Measurements from ENCODE around the gene FSD2. TPM values are rescaled to one million over a fixed set of nuclear protein-coding genes. Genes with fewer than 3 reads are reported as not detected.

Gene FSD2
- total and polyA plus RNA-seq, 9 of the 15 experiments (the other 6 are each of a cell fraction or from before 2014, with no cell fraction given) = 0.01 to 0.06 TPM; not detected in 7

DNA sequence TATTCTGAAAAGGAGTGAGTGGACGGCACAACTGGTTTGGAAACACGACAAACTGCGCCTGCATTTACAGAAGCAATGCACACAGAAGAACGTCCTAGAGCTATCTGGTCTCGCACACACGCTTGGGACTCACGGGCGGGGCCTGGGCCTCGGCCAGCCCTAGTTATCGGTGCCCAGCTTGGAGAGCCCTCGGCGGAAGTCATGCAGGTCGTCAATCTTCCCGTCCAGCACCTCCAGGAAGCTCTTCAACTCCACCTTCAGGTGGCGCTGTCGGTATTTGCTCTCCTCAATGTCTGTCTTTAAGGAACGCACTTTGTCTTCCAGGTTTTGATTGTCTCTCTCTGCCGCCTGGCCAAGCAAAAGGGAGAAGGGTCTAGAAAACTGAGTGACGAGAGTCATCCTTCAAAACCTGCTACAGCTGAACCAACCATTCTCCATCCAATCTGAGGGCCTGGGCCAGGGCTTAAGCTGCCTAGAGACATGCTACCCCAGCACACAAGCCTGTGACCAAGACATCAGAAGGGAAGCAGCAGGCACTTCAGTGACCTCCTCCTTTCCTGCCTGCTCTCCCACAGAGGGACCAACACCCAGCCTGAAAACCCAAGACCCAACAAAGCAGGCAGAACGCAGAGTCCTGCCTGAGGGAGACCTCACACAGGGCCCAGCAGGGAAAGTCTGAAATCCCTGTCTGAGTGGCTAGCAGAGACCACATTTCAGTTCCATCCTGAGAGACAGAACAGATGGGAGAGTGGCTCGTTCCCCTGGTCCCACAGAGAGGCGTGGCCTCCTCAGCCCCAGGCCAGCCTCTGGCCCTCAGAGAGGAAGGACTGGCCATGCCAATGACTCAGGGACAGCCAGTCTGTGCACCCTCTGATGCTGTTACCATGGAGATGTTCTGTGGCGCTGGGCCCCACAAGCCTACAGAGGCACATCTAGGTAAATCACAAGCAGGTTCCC, 44.0 kb upstream of the FSD2 start (continued):
- TF ChIP-seq, protein P1, sequence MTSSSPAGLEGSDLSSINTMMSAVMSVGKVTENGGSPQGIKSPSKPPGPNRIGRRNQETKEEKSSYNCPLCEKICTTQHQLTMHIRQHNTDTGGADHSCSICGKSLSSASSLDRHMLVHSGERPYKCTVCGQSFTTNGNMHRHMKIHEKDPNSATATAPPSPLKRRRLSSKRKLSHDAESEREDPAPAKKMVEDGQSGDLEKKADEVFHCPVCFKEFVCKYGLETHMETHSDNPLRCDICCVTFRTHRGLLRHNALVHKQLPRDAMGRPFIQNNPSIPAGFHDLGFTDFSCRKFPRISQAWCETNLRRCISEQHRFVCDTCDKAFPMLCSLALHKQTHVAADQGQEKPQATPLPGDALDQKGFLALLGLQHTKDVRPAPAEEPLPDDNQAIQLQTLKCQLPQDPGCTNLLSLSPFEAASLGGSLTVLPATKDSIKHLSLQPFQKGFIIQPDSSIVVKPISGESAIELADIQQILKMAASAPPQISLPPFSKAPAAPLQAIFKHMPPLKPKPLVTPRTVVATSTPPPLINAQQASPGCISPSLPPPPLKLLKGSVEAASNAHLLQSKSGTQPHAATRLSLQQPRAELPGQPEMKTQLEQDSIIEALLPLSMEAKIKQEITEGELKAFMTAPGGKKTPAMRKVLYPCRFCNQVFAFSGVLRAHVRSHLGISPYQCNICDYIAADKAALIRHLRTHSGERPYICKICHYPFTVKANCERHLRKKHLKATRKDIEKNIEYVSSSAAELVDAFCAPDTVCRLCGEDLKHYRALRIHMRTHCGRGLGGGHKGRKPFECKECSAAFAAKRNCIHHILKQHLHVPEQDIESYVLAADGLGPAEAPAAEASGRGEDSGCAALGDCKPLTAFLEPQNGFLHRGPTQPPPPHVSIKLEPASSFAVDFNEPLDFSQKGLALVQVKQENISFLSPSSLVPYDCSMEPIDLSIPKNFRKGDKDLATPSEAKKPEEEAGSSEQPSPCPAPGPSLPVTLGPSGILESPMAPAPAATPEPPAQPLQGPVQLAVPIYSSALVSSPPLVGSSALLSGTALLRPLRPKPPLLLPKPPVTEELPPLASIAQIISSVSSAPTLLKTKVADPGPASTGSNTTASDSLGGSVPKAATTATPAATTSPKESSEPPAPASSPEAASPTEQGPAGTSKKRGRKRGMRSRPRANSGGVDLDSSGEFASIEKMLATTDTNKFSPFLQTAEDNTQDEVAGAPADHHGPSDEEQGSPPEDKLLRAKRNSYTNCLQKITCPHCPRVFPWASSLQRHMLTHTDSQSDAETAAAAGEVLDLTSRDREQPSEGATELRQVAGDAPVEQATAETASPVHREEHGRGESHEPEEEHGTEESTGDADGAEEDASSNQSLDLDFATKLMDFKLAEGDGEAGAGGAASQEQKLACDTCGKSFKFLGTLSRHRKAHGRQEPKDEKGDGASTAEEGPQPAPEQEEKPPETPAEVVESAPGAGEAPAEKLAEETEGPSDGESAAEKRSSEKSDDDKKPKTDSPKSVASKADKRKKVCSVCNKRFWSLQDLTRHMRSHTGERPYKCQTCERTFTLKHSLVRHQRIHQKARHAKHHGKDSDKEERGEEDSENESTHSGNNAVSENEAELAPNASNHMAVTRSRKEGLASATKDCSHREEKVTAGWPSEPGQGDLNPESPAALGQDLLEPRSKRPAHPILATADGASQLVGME (CRISPR knock-in tag; IDR thresholded peaks at IDR 0.05) = no peak
- no peak for TF ChIP-seq ZNF143 (CRISPR knock-in tag; IDR thresholded peaks at IDR 0.05)
- TF ChIP-seq THRAP3 (IDR thresholded peaks at IDR 0.05; ENCODE audit: borderline replicate concordance) = no peak
- no peak for TF ChIP-seq EGR1 (conservative IDR thresholded peaks at IDR 0.05)
- TF ChIP-seq ZNF445 (CRISPR knock-in tag; IDR thresholded peaks at IDR 0.05; ENCODE audit: low read depth) = no peak
- no peak for TF ChIP-seq FUS (optimal IDR thresholded peaks at IDR 0.05; ENCODE audit: low read depth, low read length)
- TF ChIP-seq ZNF79 (CRISPR knock-in tag; IDR thresholded peaks at IDR 0.05; ENCODE audit: low read depth) = no peak
- TF ChIP-seq, protein P2, sequence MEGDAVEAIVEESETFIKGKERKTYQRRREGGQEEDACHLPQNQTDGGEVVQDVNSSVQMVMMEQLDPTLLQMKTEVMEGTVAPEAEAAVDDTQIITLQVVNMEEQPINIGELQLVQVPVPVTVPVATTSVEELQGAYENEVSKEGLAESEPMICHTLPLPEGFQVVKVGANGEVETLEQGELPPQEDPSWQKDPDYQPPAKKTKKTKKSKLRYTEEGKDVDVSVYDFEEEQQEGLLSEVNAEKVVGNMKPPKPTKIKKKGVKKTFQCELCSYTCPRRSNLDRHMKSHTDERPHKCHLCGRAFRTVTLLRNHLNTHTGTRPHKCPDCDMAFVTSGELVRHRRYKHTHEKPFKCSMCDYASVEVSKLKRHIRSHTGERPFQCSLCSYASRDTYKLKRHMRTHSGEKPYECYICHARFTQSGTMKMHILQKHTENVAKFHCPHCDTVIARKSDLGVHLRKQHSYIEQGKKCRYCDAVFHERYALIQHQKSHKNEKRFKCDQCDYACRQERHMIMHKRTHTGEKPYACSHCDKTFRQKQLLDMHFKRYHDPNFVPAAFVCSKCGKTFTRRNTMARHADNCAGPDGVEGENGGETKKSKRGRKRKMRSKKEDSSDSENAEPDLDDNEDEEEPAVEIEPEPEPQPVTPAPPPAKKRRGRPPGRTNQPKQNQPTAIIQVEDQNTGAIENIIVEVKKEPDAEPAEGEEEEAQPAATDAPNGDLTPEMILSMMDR (IDR thresholded peaks at IDR 0.05 in 2 of 3, conservative IDR thresholded peaks at IDR 0.05 in 1 of 3; ENCODE audit: insufficient read depth in 2 of 3, low read depth in 1 of 3, low read length in 3 of 3) = peak; percentile 95 to 97 (median 96)
- TF ChIP-seq LEF1 (IDR thresholded peaks at IDR 0.05) = peak; percentile 90
- no peak for TF ChIP-seq MYBL2 (IDR thresholded peaks at IDR 0.05; ENCODE audit: low read depth)
- no peak for TF ChIP-seq MYBL2 (CRISPR knock-in tag; IDR thresholded peaks at IDR 0.05; ENCODE audit: borderline replicate concordance)
- TF ChIP-seq ZNF551 (CRISPR knock-in tag; IDR thresholded peaks at IDR 0.05) = no peak
- no peak for TF ChIP-seq POLR3G (IDR thresholded peaks at IDR 0.05; ENCODE audit: extremely low read depth, insufficient read length, insufficient replicate concordance)
- no peak for TF ChIP-seq HDAC6 (IDR thresholded peaks at IDR 0.05; ENCODE audit: low read depth, low read length)
- peak; percentile 82 for TF ChIP-seq MYNN (IDR thresholded peaks at IDR 0.05)
- TF ChIP-seq MYNN (CRISPR knock-in tag; IDR thresholded peaks at IDR 0.05) = no peak
- TF ChIP-seq, protein P3, sequence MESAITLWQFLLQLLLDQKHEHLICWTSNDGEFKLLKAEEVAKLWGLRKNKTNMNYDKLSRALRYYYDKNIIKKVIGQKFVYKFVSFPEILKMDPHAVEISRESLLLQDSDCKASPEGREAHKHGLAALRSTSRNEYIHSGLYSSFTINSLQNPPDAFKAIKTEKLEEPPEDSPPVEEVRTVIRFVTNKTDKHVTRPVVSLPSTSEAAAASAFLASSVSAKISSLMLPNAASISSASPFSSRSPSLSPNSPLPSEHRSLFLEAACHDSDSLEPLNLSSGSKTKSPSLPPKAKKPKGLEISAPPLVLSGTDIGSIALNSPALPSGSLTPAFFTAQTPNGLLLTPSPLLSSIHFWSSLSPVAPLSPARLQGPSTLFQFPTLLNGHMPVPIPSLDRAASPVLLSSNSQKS (CRISPR knock-in tag; IDR thresholded peaks at IDR 0.05) = no peak
- peak; percentile 49; the same call in 1 of the 2 replicates for TF ChIP-seq MXI1 (IDR thresholded peaks at IDR 0.05; ENCODE audit: low read depth, low read length)
- TF ChIP-seq, protein P4, sequence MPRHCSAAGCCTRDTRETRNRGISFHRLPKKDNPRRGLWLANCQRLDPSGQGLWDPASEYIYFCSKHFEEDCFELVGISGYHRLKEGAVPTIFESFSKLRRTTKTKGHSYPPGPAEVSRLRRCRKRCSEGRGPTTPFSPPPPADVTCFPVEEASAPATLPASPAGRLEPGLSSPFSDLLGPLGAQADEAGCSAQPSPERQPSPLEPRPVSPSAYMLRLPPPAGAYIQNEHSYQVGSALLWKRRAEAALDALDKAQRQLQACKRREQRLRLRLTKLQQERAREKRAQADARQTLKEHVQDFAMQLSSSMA (CRISPR knock-in tag; IDR thresholded peaks at IDR 0.05) = no peak
